ENCODE data around the gene VPS54.

DNA sequence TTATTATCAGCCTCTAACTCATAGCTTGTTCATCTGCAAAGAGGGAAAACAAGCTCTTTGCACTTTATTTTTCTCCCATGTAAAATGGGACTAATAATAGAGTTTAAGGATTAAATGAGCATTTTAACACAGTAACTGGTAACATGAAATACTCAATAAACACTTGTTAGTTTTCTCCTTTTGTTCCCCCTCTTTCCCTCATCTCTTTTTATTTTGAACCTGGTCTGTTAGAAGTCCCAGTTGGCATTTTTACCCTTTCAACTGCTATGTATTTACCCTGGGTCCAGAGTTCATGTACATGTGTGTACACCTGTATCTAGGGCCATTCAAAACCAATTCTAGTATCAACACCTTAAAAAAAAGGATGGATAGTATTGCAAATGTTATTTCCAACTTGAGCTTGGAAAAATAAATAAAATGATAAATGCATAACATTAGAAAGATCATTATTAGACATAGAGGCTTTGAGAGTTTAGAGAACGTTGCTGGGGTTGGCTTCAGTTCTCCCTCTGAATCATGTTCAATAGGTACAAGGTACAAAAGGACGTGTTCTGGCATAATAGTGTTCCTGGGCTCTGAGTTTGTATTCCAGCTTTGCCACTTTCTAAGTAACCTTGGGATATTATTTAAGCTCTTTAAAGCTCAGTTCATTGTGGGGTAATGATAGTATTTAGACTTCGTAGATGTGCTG is 5.2 kb upstream of the VPS54 start:
- TF ChIP-seq, protein P1, sequence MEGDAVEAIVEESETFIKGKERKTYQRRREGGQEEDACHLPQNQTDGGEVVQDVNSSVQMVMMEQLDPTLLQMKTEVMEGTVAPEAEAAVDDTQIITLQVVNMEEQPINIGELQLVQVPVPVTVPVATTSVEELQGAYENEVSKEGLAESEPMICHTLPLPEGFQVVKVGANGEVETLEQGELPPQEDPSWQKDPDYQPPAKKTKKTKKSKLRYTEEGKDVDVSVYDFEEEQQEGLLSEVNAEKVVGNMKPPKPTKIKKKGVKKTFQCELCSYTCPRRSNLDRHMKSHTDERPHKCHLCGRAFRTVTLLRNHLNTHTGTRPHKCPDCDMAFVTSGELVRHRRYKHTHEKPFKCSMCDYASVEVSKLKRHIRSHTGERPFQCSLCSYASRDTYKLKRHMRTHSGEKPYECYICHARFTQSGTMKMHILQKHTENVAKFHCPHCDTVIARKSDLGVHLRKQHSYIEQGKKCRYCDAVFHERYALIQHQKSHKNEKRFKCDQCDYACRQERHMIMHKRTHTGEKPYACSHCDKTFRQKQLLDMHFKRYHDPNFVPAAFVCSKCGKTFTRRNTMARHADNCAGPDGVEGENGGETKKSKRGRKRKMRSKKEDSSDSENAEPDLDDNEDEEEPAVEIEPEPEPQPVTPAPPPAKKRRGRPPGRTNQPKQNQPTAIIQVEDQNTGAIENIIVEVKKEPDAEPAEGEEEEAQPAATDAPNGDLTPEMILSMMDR (IDR thresholded peaks at IDR 0.05) = no peak
- no peak for TF ChIP-seq POLR2AphosphoS5 (IDR thresholded peaks at IDR 0.05; ENCODE audit: insufficient read depth in 1 of 2, low read depth in 1 of 2)

All from vagina (tissue), 2 donors.